HepG2 (cell line): Measurements from ENCODE around the gene DNAJB11. TPM values are rescaled to one million over a fixed set of nuclear protein-coding genes. Genes with fewer than 3 reads are reported as not detected.

Experiments used
- CEBPG ChIP-seq: IDR thresholded peaks from 2 replicates; pipeline ENCODE4 v1.6.1; 2016
- EHMT2 ChIP-seq: fragments of 200-600 bp; sonication (generic); IDR thresholded peaks from 2 replicates; pipeline ENCODE4 v1.7.0; 2017; ENCODE audit warnings: antibody characterized with exemption, low read depth, low read length, borderline replicate concordance
- MZF1 ChIP-seq: sonication (generic); formaldehyde crosslinking; IDR thresholded peaks from 2 replicates; pipeline ENCODE4 v1.8.1; 2023; ENCODE audit warnings: mild to moderate bottlenecking, missing genetic modification reagents, borderline replicate concordance
- PCBP1 ChIP-seq: fragments of 200-400 bp; formaldehyde crosslinking; IDR thresholded peaks from 2 replicates; pipeline ENCODE4 v1.6.1; 2017; ENCODE audit warnings: mild to moderate bottlenecking, low read depth, low read length, borderline replicate concordance
- RNF2 ChIP-seq: fragments of 450-650 bp; conservative IDR thresholded peaks from 2 replicates; pipeline ENCODE4 v1.6.1; 2016; ENCODE audit warnings: low read depth
- TCF7 ChIP-seq: sonication (generic); IDR thresholded peaks from 2 replicates; pipeline ENCODE4 v1.6.1; 2016; ENCODE audit warnings: antibody characterized with exemption, low read depth
- TFE3 ChIP-seq: IDR thresholded peaks from 2 replicates; pipeline ENCODE4 v1.6.1; 2016
- THYN1 ChIP-seq: sonication (generic); formaldehyde crosslinking; IDR thresholded peaks from 2 replicates; pipeline ENCODE4 v1.8.1; 2023; ENCODE audit warnings: low read depth, mild to moderate bottlenecking, moderate library complexity, missing genetic modification reagents, borderline replicate concordance
- ZFY ChIP-seq: sonication (generic); formaldehyde crosslinking; IDR thresholded peaks from 2 replicates; pipeline ENCODE4 v1.4.0; 2020; ENCODE audit warnings: missing genetic modification reagents
- ZKSCAN8 ChIP-seq: IDR thresholded peaks from 2 replicates; pipeline ENCODE4 v1.6.1; 2016; ENCODE audit warnings: borderline replicate concordance, missing genetic modification reagents, missing compliant biosample characterization
- ZNF282 ChIP-seq: fragments of 450-650 bp; IDR thresholded peaks from 2 replicates; pipeline ENCODE4 v1.6.1; 2018; ENCODE audit not compliant: partially characterized antibody
- ZNF646 ChIP-seq: sonication (generic); formaldehyde crosslinking; IDR thresholded peaks from 2 replicates; pipeline ENCODE4 v1.9.0; 2021; ENCODE audit warnings: mild to moderate bottlenecking, missing genetic modification reagents
- ZNF670 ChIP-seq: sonication (generic); formaldehyde crosslinking; IDR thresholded peaks from 2 replicates; pipeline ENCODE4 v1.8.0; 2022; ENCODE audit warnings: mild to moderate bottlenecking, missing genetic modification reagents, borderline replicate concordance
- ZNF841 ChIP-seq: sonication (generic); formaldehyde crosslinking; IDR thresholded peaks from 2 replicates; pipeline ENCODE4 v1.8.1; 2023; ENCODE audit warnings: missing genetic modification reagents, borderline replicate concordance
- polyA plus RNA-seq, 8 experiments: library from polyadenylated mRNA; depleted of rRNA in 3 of 8; stranded (reverse) in 7 of 8; unstranded in 1 of 8; fragments of >200 nt; fragmentation: Illumina TruSeq in 4 of 8; extraction: Trizol in 4 of 8; gene quantifications; 2 replicates each; pipeline versions ENCODE4 v1.2.1 to v1.2.3, GENCODE V29; 2011 to 2016; ENCODE audit warnings: low read depth in 4 of 8, missing spikeins in 1 of 8, mixed read lengths in 1 of 8; ENCODE audit not compliant: insufficient read depth in 1 of 8
- total RNA-seq, 5 experiments: library from RNA; depleted of rRNA; stranded (reverse); fragments of >200 nt; fragmentation: Illumina TruSeq; extraction: Trizol; gene quantifications; 2 replicates each; pipeline ENCODE4 v1.2.3, GENCODE V29; 2016; ENCODE audit warnings: low read depth in 1 of 5

Gene DNAJB11
- total and polyA plus RNA-seq, 2 of the 13 experiments (the other 11 are each of a cell fraction or from before 2014, with no cell fraction given) = 41.0 to 132 TPM

DNA sequence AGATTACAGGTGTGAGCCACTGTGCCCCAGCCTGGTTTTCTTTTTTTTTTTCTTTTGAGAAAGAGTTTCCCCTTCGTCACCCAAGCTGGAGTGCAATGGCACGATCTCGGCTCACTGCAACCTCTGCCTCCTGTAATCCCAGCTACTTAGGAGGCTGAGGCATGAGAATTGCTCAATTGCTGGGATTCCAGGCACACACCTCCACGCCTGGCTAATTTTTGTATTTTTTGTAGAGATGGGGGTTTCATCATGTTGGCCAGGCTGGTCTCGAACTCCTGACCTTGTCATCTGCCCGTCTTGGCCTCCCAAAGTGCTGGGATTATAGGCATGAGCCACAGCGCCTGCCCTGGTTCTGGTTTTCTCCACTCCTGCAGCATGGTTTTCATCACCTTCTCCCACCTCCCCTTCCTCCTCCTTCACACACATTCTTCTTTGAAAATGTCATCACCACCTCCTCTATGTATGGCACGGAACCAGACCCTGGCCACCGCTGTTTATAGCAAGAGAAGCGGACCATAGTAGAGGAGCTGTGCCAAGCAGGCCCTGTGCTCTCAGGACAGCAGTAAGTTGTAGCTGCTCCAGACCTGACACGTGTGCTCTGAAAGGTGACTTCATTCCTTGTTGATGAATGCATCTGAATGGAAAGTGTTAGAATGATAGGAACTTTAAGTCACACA is 27.7 kb downstream of the DNAJB11 start (continued):
- TF ChIP-seq ZNF646 (CRISPR knock-in tag) = no peak
- no peak for TF ChIP-seq MZF1 (CRISPR knock-in tag)
- no peak for TF ChIP-seq EHMT2
- TF ChIP-seq CEBPG (CRISPR knock-in tag) = peak; percentile 44; the same call in 1 of the 2 replicates
- no peak for TF ChIP-seq ZNF282
- no peak for TF ChIP-seq TFE3 (CRISPR knock-in tag)
- TF ChIP-seq ZNF670 (CRISPR knock-in tag) = no peak
- no peak for TF ChIP-seq ZNF841 (CRISPR knock-in tag)
- TF ChIP-seq PCBP1 = no peak
- no peak for TF ChIP-seq TCF7
- TF ChIP-seq ZFY (CRISPR knock-in tag) = 0 out of 2 replicates have a peak, but pooled peaks have one; percentile 35
- no peak for TF ChIP-seq RNF2
- no peak for TF ChIP-seq THYN1 (CRISPR knock-in tag)
- TF ChIP-seq ZKSCAN8 (CRISPR knock-in tag) = no peak
